ENCODE results near the gene PTPRG. TPM values are rescaled to one million over a fixed set of nuclear protein-coding genes. Genes with fewer than 3 reads are reported as not detected.

The PTPRG gene
- total RNA-seq, 1 donor from 2014 or later = 80.7 TPM

DNA sequence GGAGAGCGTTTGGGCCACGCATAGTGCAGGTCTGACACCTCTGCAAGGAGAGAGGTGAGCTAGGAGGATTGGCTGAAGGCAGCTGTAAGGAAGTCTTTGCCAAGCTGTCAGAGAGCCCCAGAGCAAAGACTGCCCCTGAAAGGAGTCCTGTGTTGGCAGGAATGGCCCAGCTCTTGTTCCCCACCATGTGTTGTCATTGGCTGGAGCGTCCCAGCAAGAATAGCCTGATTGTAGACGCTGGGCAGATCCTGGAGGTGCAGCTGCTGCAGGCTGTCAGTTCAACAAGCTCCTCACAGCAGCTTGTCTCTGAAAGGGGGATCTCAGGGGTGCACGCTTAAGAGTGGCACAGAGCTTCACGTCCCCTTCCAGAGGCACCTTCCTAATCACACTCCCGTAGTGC, 574.4 kb downstream of the PTPRG start:
- Mint-ChIP-seq H3K4me1 (ENCODE audit: unreplicated experiment) (peaks cover 9% of the 10 kb centered on the region), H3K27me3 (ENCODE audit: unreplicated experiment) (peaks cover 6% of the 10 kb centered on the region), H3K36me3 (ENCODE audit: low read depth, unreplicated experiment) (peaks cover 9% of the 10 kb centered on the region), H3K27ac (ENCODE audit: unreplicated experiment) (no peak overlapping the region), H3K4me3 (ENCODE audit: unreplicated experiment) (no peak overlapping the region), H3K9me3 (ENCODE audit: unreplicated experiment) (no peaks in the 10 kb centered on the region)
- no peak for DNase-seq (ENCODE audit: low spot score)
- TF ChIP-seq CTCF (IDR thresholded peaks at IDR 0.05; ENCODE audit: unreplicated experiment) = no peak

GRCh38 chr3:62139957-62140356, 578.6 kb downstream of the PTPRG start:
- no peaks in the 10 kb centered on the region for H3K9me3 Mint-ChIP-seq (ENCODE audit: unreplicated experiment)
- no peak for TF ChIP-seq CTCF (IDR thresholded peaks at IDR 0.05; ENCODE audit: unreplicated experiment)
- peaks cover 32% of the 10 kb centered on the region for H3K4me1 Mint-ChIP-seq (ENCODE audit: unreplicated experiment)
- no peak overlapping the region for H3K4me3 Mint-ChIP-seq (ENCODE audit: unreplicated experiment)
- no peak overlapping the region for H3K27ac Mint-ChIP-seq (ENCODE audit: unreplicated experiment)
- DNase-seq (ENCODE audit: low spot score) = no peak
- peaks cover 8% of the 10 kb centered on the region for H3K27me3 Mint-ChIP-seq (ENCODE audit: unreplicated experiment)
- peaks cover 13% of the 10 kb centered on the region for H3K36me3 Mint-ChIP-seq (ENCODE audit: low read depth, unreplicated experiment)

GRCh38 chr3:62142331-62143085, 581.1 kb downstream of the PTPRG start:
- DNase-seq (ENCODE audit: low spot score) = no peak
- Mint-ChIP-seq H3K9me3 (ENCODE audit: unreplicated experiment) (no peaks in the 10 kb centered on the region), H3K4me1 (ENCODE audit: unreplicated experiment) (peaks cover 46% of the 10 kb centered on the region), H3K36me3 (ENCODE audit: low read depth, unreplicated experiment) (peaks cover 5% of the 10 kb centered on the region), H3K27ac (ENCODE audit: unreplicated experiment) (no peak overlapping the region), H3K27me3 (ENCODE audit: unreplicated experiment) (peaks cover 4% of the 10 kb centered on the region), H3K4me3 (ENCODE audit: unreplicated experiment) (no peak overlapping the region)
- no peak for TF ChIP-seq CTCF (IDR thresholded peaks at IDR 0.05; ENCODE audit: unreplicated experiment)

DNA sequence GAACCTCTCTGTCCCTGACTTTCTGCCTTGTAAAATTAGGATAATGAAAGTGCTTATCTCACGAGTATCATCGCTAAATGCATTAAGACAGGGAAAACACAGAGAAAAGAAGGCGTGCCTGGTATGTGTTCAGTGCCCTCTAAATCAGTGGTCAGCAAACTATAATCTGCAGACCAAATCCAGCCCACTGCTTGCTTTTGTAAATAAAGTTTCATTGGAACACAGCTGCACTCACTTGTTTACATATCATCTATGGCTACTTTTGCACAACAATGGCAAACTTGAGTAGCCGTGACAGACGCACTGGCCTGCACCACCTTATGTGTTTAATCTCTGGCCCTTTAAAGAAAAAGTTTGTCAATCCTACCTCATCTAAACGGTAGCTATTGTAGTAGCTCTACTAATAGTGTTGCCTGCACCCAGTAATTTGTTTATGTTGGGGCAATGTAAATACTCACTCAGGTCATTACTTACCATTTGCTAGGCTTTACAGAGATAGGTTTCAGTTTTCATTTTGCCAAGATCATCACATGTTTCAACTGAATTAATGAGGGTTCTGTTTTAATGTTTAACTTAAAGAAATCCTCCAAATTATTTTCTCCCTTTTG, 582.6 kb downstream of the PTPRG start:
- peaks cover 8% of the 10 kb centered on the region for H3K27me3 Mint-ChIP-seq (ENCODE audit: unreplicated experiment)
- peaks cover 48% of the 10 kb centered on the region for H3K4me1 Mint-ChIP-seq (ENCODE audit: unreplicated experiment)
- H3K9me3 Mint-ChIP-seq (ENCODE audit: unreplicated experiment) = no peaks in the 10 kb centered on the region
- no peak for DNase-seq (ENCODE audit: low spot score)
- peaks cover 7% of the 10 kb centered on the region for H3K36me3 Mint-ChIP-seq (ENCODE audit: low read depth, unreplicated experiment)
- H3K4me3 Mint-ChIP-seq (ENCODE audit: unreplicated experiment) = peak overlapping the region; percentile 13
- H3K27ac Mint-ChIP-seq (ENCODE audit: unreplicated experiment) = peak overlapping the region; percentile 89
- TF ChIP-seq CTCF (IDR thresholded peaks at IDR 0.05; ENCODE audit: unreplicated experiment) = no peak

DNA sequence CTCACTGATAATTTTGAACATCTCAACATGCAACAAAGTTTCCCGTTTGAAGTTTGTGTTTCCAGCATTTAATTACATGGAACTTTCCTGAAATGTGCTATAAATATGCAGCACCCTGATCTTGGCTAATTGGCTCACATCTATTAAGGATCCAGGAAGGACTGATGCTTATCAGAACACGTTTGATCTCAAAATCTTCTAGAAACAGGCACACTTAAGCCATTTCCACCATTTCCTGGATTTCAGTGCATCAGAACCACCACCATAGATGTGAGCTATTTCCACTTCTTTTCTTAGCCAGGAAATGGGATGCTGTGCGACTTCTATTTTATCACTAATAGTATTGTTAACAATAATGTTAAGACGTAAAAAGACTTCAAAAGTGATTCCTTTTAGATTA, 583.1 kb downstream of the PTPRG start:
- peak overlapping the region; percentile 89 for H3K27ac Mint-ChIP-seq (ENCODE audit: unreplicated experiment)
- H3K27me3 Mint-ChIP-seq (ENCODE audit: unreplicated experiment) = peaks cover 8% of the 10 kb centered on the region
- TF ChIP-seq CTCF (IDR thresholded peaks at IDR 0.05; ENCODE audit: unreplicated experiment) = no peak
- peaks cover 7% of the 10 kb centered on the region for H3K36me3 Mint-ChIP-seq (ENCODE audit: low read depth, unreplicated experiment)
- no peak overlapping the region for H3K4me3 Mint-ChIP-seq (ENCODE audit: unreplicated experiment)
- H3K9me3 Mint-ChIP-seq (ENCODE audit: unreplicated experiment) = no peaks in the 10 kb centered on the region
- DNase-seq (ENCODE audit: low spot score) = no peak
- peaks cover 48% of the 10 kb centered on the region for H3K4me1 Mint-ChIP-seq (ENCODE audit: unreplicated experiment)

Data from endothelial cell (in vitro differentiated cells).